AG09309 (cell line): ENCODE measurements around the gene HSBP1L1.

Experiments
- DNase-seq: peaks from one replicate; pipeline ENCODE4 v3.0.0-alpha.2; 2010; ENCODE audit warnings: low read depth
- H3K4me3 ChIP-seq: 2 replicates; pipeline ENCODE4 v1.5.1; 2011; ENCODE audit warnings: mild to moderate bottlenecking, low read depth, low read length, moderate library complexity; ENCODE audit not compliant: control insufficient read depth
- TF ChIP-seq, protein P1 (sequence below): IDR thresholded peaks from 2 replicates; pipeline ENCODE4 v1.5.1; 2011; ENCODE audit warnings: mild to moderate bottlenecking, low read depth, low read length, inconsistent platforms; ENCODE audit not compliant: insufficient read depth, control insufficient read depth; ENCODE audit errors: missing control alignments

Gene HSBP1L1

GRCh38 chr18:79935925-79936324, 28.5 kb upstream of the HSBP1L1 start:
- H3K4me3 ChIP-seq = no peak overlapping the region
- no peak for DNase-seq
- TF ChIP-seq, protein P1, sequence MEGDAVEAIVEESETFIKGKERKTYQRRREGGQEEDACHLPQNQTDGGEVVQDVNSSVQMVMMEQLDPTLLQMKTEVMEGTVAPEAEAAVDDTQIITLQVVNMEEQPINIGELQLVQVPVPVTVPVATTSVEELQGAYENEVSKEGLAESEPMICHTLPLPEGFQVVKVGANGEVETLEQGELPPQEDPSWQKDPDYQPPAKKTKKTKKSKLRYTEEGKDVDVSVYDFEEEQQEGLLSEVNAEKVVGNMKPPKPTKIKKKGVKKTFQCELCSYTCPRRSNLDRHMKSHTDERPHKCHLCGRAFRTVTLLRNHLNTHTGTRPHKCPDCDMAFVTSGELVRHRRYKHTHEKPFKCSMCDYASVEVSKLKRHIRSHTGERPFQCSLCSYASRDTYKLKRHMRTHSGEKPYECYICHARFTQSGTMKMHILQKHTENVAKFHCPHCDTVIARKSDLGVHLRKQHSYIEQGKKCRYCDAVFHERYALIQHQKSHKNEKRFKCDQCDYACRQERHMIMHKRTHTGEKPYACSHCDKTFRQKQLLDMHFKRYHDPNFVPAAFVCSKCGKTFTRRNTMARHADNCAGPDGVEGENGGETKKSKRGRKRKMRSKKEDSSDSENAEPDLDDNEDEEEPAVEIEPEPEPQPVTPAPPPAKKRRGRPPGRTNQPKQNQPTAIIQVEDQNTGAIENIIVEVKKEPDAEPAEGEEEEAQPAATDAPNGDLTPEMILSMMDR = no peak

- H3K4me3 ChIP-seq = no peak overlapping the region
- TF ChIP-seq, protein P1 = no peak
- no peak for DNase-seq
Measured at GRCh38 chr18:79936641-79937040, 27.8 kb upstream of the HSBP1L1 start.

DNA sequence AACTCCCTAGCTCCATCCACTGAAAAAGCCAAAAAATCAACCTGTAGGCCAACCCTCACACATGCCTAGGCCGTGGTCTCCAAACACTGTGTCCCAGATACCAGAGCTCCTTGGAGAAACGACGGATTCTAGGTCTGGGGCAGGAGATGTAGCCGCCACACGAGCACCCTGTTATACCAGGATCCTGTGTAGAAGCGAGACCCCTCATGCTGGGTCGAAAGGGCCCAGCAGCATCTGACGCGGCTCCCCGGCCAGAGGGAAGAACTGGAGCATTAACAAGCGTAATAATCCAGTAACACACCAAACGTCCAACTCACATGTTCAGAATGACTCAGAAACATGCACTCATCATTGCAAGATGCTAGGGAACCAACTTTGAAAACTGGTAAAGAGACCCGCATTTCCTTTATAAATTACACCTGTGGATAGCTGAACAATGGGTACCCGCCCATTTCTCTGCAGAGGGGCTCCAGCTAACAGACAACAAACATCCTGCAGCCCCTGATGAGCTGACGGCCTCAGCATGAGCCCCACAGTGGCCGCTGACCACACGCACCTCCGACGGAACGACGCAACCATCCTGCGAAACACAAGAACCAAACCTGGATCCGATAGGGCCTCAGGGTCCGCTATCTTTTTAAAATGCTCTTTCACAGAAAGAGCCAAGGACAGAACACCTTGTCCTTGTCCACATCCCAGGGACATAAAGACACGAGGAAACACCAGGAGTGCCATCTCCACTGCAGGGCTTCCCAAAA, 27.2 kb upstream of the HSBP1L1 start:
- H3K4me3 ChIP-seq = no peak overlapping the region
- DNase-seq = no peak
- TF ChIP-seq, protein P1 = no peak

- no peak for DNase-seq
- H3K4me3 ChIP-seq = no peak overlapping the region
- TF ChIP-seq, protein P1 = no peak
Measured at GRCh38 chr18:79938196-79938595, 26.2 kb upstream of the HSBP1L1 start.

GRCh38 chr18:79939096-79939495, 25.3 kb upstream of the HSBP1L1 start:
- no peak overlapping the region for H3K4me3 ChIP-seq
- TF ChIP-seq, protein P1 = no peak
- DNase-seq = no peak

GRCh38 chr18:79940126-79940813, 24.2 kb upstream of the HSBP1L1 start:
- no peak for DNase-seq
- H3K4me3 ChIP-seq = no peak overlapping the region
- TF ChIP-seq, protein P1 = no peak
